ENCODE data around the gene SORCS2. TPM values are rescaled to one million over a fixed set of nuclear protein-coding genes. Genes with fewer than 3 reads are reported as not detected.

SORCS2 gene
- total RNA-seq, 1 experiment from 2014 or later, result 0.15 TPM

DNA sequence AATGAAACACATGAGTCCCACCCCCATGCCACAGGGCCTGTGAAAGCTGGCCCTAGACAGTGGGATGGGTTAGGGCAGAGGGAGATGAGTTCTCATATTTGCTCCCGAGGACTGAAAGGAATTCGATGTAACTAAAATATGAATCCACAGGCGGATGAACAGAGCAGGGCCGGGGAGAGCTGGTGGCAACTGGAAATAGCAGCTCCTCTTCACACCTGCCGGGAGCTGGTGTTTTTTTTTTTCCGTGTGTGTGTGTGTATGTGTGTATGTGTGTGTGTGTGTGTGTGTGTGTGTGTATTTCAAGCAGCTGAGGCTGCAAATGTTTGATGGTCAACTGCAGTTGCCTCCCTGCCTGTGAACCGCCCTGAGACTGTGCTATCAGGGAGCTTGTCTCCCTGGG, 357.5 kb downstream of the SORCS2 start:
- no peaks in the 10 kb centered on the region for H3K27me3 ChIP-seq (ENCODE audit: control insufficient read depth, insufficient read depth, low read length)
- BruUV-seq (replicated peaks), result no TSS peak
- H3K36me3 ChIP-seq (ENCODE audit: control insufficient read depth, insufficient read depth, low read length), result no peaks in the 10 kb centered on the region
- POLR2A ChIA-PET, result no interaction called here
- CTCF ChIA-PET, result no interaction called here
- TF ChIP-seq POLR2AphosphoS5 (IDR thresholded peaks at IDR 0.05; ENCODE audit: low read depth, low read length) (no peak), SIN3A (IDR thresholded peaks at IDR 0.05; ENCODE audit: borderline replicate concordance, insufficient read depth, low read depth, low read length) (no peak), TCF7L2 (IDR thresholded peaks at IDR 0.05; ENCODE audit: low read depth, low read length) (no peak)
- TF ChIP-seq, protein P1, sequence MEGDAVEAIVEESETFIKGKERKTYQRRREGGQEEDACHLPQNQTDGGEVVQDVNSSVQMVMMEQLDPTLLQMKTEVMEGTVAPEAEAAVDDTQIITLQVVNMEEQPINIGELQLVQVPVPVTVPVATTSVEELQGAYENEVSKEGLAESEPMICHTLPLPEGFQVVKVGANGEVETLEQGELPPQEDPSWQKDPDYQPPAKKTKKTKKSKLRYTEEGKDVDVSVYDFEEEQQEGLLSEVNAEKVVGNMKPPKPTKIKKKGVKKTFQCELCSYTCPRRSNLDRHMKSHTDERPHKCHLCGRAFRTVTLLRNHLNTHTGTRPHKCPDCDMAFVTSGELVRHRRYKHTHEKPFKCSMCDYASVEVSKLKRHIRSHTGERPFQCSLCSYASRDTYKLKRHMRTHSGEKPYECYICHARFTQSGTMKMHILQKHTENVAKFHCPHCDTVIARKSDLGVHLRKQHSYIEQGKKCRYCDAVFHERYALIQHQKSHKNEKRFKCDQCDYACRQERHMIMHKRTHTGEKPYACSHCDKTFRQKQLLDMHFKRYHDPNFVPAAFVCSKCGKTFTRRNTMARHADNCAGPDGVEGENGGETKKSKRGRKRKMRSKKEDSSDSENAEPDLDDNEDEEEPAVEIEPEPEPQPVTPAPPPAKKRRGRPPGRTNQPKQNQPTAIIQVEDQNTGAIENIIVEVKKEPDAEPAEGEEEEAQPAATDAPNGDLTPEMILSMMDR (IDR thresholded peaks at IDR 0.05), result no peak
- H3K9me3 ChIP-seq (ENCODE audit: control insufficient read depth, insufficient read depth, low read depth, low read length), result 0 out of 2 replicates have a peak, but pooled peaks cover 3% of the 10 kb centered on the region
- intact Hi-C loops (cut with micrococcal nuclease; ENCODE audit: unreplicated experiment), result no loop called here
- no peak overlapping the region for H3K27ac ChIP-seq (ENCODE audit: low read length)
- H3K4me1 ChIP-seq (ENCODE audit: control insufficient read depth, insufficient read depth, low read length), result no peaks in the 10 kb centered on the region
- H3K4me3 ChIP-seq (ENCODE audit: low read depth in 2 of 2, low read length in 2 of 2), result no peak overlapping the region
- in situ Hi-C loops (cut with HindIII; ENCODE audit: low pct_unique_long_range_greater_than_20kb, low sequenced_read_pairs), result no loop called here
- DNase-seq (ENCODE audit: low read depth, low spot score), result no peak
- ATAC-seq, result no peak

DNA sequence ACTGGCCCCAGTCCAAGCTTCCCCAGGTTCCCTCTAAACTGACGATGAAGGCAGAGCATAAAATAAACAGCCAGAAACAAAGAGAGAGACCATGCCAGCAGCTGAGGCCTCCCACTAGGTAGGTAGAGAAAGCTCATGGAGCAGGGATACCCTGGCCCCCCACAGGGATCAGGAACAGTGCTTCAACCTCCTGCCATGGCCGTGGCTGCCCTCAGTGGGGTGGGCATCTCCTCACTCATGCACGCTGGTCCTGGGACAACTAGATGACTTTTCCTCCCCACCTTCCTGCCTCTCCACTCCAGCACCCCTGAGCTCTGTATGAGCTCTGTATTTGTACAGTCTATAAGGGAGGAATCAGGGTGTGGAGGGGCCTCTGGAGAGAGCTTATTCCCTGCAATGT, 360.1 kb downstream of the SORCS2 start:
- Histone ChIP-seq H3K4me1 (ENCODE audit: control insufficient read depth, insufficient read depth, low read length) (no peaks in the 10 kb centered on the region), H3K27ac (ENCODE audit: low read length) (no peak overlapping the region), H3K4me3 (ENCODE audit: low read depth in 2 of 2, low read length in 2 of 2) (no peak overlapping the region), H3K27me3 (ENCODE audit: control insufficient read depth, insufficient read depth, low read length) (no peaks in the 10 kb centered on the region), H3K36me3 (ENCODE audit: control insufficient read depth, insufficient read depth, low read length) (no peaks in the 10 kb centered on the region), H3K9me3 (ENCODE audit: control insufficient read depth, insufficient read depth, low read depth, low read length) (0 out of 2 replicates have a peak, but pooled peaks cover 3% of the 10 kb centered on the region)
- no peak for TF ChIP-seq TCF7L2 (IDR thresholded peaks at IDR 0.05; ENCODE audit: low read depth, low read length)
- TF ChIP-seq SIN3A (IDR thresholded peaks at IDR 0.05; ENCODE audit: borderline replicate concordance, insufficient read depth, low read depth, low read length), result no peak
- no peak for TF ChIP-seq POLR2AphosphoS5 (IDR thresholded peaks at IDR 0.05; ENCODE audit: low read depth, low read length)
- TF ChIP-seq, protein P2, sequence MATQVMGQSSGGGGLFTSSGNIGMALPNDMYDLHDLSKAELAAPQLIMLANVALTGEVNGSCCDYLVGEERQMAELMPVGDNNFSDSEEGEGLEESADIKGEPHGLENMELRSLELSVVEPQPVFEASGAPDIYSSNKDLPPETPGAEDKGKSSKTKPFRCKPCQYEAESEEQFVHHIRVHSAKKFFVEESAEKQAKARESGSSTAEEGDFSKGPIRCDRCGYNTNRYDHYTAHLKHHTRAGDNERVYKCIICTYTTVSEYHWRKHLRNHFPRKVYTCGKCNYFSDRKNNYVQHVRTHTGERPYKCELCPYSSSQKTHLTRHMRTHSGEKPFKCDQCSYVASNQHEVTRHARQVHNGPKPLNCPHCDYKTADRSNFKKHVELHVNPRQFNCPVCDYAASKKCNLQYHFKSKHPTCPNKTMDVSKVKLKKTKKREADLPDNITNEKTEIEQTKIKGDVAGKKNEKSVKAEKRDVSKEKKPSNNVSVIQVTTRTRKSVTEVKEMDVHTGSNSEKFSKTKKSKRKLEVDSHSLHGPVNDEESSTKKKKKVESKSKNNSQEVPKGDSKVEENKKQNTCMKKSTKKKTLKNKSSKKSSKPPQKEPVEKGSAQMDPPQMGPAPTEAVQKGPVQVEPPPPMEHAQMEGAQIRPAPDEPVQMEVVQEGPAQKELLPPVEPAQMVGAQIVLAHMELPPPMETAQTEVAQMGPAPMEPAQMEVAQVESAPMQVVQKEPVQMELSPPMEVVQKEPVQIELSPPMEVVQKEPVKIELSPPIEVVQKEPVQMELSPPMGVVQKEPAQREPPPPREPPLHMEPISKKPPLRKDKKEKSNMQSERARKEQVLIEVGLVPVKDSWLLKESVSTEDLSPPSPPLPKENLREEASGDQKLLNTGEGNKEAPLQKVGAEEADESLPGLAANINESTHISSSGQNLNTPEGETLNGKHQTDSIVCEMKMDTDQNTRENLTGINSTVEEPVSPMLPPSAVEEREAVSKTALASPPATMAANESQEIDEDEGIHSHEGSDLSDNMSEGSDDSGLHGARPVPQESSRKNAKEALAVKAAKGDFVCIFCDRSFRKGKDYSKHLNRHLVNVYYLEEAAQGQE (IDR thresholded peaks at IDR 0.05; ENCODE audit: insufficient read depth in 1 of 2, low read depth in 2 of 2, low read length in 1 of 2), result no peak
- TF ChIP-seq, protein P1 (IDR thresholded peaks at IDR 0.05), result no peak
- DNase-seq (ENCODE audit: low read depth, low spot score) (no peak), ATAC-seq (no peak)
- in situ Hi-C loops (cut with HindIII; ENCODE audit: low pct_unique_long_range_greater_than_20kb, low sequenced_read_pairs), result no loop called here
- ChIA-PET POLR2A (no interaction called here), CTCF (no interaction called here)
- intact Hi-C loops (cut with micrococcal nuclease; ENCODE audit: unreplicated experiment), result no loop called here
- BruUV-seq (replicated peaks), result no TSS peak

Data from Panc1 (cell line).